Colonic mucosa (tissue), 4 donors: ENCODE results near the gene C10orf105. TPM values are rescaled to one million over a fixed set of nuclear protein-coding genes. Genes with fewer than 3 reads are reported as not detected.

ENCODE experiments used
- DNase-seq: peaks from one replicate; pipeline ENCODE4 v3.0.0-alpha.2; 2020
- H3K27ac ChIP-seq: fragments of 200-600 bp; one replicate; pipeline ENCODE4 v1.8.0; 2021
- H3K27me3 ChIP-seq: fragments of 200-600 bp; one replicate; pipeline ENCODE4 v1.8.0; 2021
- H3K36me3 ChIP-seq: fragments of 200-600 bp; one replicate; pipeline ENCODE4 v1.8.0; 2021
- H3K4me1 ChIP-seq: fragments of 200-600 bp; one replicate; pipeline ENCODE4 v1.8.0; 2021; ENCODE audit warnings: mild to moderate bottlenecking
- H3K4me3 ChIP-seq: fragments of 200-600 bp; one replicate; pipeline ENCODE4 v1.8.0; 2021
- H3K9ac ChIP-seq, 2 donors: one replicate each; pipeline ENCODE4 v1.7.0; 2013; ENCODE audit warnings: control low read depth in 2 of 2, low read depth in 2 of 2, low read length in 2 of 2
- H3K9me3 ChIP-seq: fragments of 200-600 bp; one replicate; pipeline ENCODE4 v1.8.0; 2021
- intact Hi-C: fragments of 100-400 bp; cut with DNase I; formaldehyde crosslinking; loops from one replicate; pipeline ENCODE4 v1.14.1; 2022
- total RNA-seq, 2 donors: library from RNA; stranded (reverse); fragmentation: NEBNext Ultra II Directional in 1 of 2; extraction: Animal tissue kit (Norgen Biotek cat#: 25700) in 1 of 2; gene quantifications; one replicate each; pipeline ENCODE4 v1.2.1, GENCODE V29; 2021
- TF ChIP-seq, protein P1 (sequence below): fragments of 200-600 bp; IDR thresholded peaks from one replicate; pipeline ENCODE4 v1.8.0; 2022; ENCODE audit warnings: antibody characterized with exemption, mild to moderate bottlenecking
- donor health status: healthy.
- donor health status: DM: no; HTN: no; CAD: no.
- donor health status: DM: no; HTN: no; CAD: no.

Gene C10orf105
- total RNA-seq, 2 donors from 2014 or later = 0.07 TPM; not detected in 1

DNA sequence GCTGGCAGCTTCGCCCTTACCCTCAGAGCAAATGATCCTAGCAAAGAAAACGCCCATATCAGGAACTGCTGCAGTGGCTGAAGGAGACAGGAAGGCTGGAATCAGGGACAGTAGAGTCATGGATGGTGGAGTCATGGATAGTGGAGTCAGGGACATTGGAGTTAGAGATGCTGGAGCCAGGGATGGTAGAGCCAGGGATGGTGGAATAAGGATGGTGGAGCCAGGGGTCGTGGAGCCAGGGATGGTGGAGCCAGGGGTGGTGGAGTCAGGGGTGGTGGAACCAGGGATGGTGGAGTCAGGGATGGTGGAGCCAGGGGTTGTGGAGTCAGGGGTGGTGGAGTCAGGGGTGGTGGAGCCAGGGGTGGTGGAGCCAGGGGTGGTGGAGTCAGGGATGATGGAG, 31.3 kb downstream of the C10orf105 start:
- intact Hi-C loops = no loop called here
- no peaks in the 10 kb centered on the region for H3K36me3 ChIP-seq
- H3K9me3 ChIP-seq = no peaks in the 10 kb centered on the region

DNA sequence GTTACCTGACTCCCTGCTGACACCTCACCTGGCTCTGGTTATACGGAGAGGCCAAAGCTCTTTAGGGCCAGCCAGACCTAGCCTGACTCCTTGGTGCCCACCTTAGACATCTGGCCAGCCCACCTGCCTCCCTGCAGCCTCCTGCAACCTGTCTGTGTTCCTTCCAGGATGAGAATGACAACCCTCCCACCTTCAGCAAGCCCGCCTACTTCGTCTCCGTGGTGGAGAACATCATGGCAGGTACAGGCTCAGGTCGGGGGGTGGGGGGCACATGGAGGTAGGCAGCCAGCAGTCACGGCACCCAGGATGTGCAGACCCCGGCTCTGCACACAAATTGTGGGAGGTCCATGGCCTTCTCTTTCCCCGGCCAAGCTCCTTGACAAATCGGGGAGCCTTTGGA, 32.1 kb downstream of the C10orf105 start:
- Histone ChIP-seq H3K36me3 (no peaks in the 10 kb centered on the region), H3K4me3 (no peak overlapping the region), H3K27me3 (no peaks in the 10 kb centered on the region), H3K27ac (no peak overlapping the region), H3K9ac (no peak overlapping the region), H3K9me3 (no peaks in the 10 kb centered on the region), H3K4me1 (no peaks in the 10 kb centered on the region)
- TF ChIP-seq, protein P1, sequence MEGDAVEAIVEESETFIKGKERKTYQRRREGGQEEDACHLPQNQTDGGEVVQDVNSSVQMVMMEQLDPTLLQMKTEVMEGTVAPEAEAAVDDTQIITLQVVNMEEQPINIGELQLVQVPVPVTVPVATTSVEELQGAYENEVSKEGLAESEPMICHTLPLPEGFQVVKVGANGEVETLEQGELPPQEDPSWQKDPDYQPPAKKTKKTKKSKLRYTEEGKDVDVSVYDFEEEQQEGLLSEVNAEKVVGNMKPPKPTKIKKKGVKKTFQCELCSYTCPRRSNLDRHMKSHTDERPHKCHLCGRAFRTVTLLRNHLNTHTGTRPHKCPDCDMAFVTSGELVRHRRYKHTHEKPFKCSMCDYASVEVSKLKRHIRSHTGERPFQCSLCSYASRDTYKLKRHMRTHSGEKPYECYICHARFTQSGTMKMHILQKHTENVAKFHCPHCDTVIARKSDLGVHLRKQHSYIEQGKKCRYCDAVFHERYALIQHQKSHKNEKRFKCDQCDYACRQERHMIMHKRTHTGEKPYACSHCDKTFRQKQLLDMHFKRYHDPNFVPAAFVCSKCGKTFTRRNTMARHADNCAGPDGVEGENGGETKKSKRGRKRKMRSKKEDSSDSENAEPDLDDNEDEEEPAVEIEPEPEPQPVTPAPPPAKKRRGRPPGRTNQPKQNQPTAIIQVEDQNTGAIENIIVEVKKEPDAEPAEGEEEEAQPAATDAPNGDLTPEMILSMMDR = no peak
- intact Hi-C loops = no loop called here
- DNase-seq = no peak

More for the DNA sequence above, 31.3 kb downstream of the C10orf105 start:
- no peak for DNase-seq
- Histone ChIP-seq H3K27me3 (no peaks in the 10 kb centered on the region), H3K27ac (no peak overlapping the region), H3K4me1 (no peaks in the 10 kb centered on the region), H3K4me3 (no peak overlapping the region), H3K9ac (no peak overlapping the region)
- TF ChIP-seq, protein P1 = no peak

DNA sequence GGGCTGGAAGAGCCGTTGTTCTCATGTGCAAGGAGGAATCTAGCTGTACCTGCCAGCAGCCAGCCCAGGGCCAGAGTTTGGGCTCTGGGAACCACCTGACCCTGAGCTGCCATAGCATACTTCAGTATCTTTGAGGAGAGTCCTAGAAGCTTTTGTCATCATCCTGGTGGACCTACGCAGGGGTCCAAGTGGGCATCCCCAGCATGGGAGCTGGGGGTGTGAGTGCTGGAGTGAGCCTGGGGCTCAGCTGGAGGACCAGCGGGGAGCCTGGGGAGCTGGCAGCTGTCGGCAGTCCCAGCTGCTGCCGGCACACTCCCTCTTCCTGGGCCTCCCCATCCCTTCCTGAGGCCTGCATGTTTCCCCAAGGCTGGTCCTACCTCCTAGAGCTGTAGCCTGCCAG, 32.5 kb downstream of the C10orf105 start:
- H3K9ac ChIP-seq = no peak overlapping the region
- H3K27ac ChIP-seq = no peak overlapping the region
- TF ChIP-seq, protein P1 = no peak
- no peak for DNase-seq
- H3K36me3 ChIP-seq = no peaks in the 10 kb centered on the region
- no peaks in the 10 kb centered on the region for H3K9me3 ChIP-seq
- H3K4me3 ChIP-seq = no peak overlapping the region
- intact Hi-C loops = no loop called here
- no peaks in the 10 kb centered on the region for H3K27me3 ChIP-seq
- no peaks in the 10 kb centered on the region for H3K4me1 ChIP-seq

DNA sequence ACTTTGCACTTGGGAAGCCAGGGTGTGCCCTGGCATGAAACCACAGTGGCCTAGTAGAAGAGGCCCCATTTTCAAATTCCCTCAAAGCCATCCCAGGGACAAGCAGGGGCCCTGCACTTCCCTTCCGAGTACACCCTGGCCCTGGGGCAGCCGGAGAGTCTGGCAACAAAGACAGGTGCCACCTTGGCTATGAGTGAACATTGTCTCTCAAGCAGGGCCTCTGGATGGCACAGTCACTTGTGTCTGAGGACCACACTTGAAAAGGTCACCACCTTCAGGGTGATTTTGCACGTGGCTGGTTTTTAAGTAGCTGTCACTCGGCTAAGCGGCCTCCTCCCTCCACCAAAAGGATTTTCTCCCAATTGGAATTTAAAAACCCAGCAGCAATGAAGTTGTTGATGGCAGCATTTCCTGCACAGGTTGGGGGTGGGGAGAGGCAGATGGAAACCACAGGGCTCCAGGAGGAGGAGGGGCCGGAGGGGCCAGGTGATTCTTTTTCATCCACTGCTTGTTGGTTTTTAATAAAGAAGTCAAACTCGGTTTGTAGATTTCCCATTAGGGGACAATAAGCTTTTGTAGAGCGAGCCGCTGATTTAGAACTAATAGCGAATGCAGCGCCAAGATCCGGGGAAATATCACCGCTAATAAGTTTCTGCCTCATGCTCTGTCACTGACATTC, 33.9 kb downstream of the C10orf105 start:
- intact Hi-C loops = no loop called here

DNA sequence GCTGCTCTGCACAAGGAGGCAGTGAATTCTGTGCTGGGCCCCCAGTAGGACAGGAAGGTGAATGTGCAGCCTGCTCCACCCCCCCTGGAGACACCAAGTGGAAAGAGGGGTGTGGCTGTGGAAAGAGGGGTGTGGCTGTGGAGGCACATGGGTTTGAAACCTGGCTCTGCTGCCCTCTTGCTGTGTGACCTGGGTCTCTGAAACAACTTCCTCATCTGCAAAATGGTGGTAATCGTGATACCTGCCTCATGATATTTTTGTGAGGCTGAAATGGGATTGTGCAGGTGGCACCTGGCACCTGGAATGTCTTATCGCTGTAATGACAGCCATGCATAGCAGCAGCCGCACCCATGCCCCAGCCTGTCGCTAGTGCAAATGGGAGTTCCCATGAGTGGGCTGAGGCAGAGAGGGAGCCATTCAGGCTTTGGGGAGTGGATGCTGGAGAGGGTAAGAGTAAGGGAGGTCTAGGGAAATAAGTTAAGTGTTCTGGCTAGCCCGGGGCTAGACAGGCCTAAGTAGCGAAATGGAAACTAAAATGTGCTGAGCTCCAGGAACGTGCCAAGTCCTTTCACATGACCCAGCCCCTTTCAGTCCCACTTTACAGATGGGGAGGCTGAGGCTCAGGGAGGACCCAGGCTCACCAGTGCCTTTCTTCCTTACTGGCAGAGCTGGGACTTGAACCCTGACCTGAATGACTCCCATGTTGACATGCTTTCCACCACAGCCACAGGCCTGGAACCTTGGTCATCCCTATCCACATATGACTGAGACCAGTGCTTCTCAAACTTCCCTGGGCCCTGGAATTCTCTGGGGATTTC, 35.0 kb downstream of the C10orf105 start:
- no peaks in the 10 kb centered on the region for H3K27me3 ChIP-seq
- no peaks in the 10 kb centered on the region for H3K36me3 ChIP-seq
- no peaks in the 10 kb centered on the region for H3K4me1 ChIP-seq
- H3K9me3 ChIP-seq = no peaks in the 10 kb centered on the region
- peak; percentile 48 for DNase-seq
- intact Hi-C loops = no loop called here
- H3K27ac ChIP-seq = no peak overlapping the region
- H3K4me3 ChIP-seq = no peak overlapping the region
- TF ChIP-seq, protein P1 = no peak
- no peak overlapping the region for H3K9ac ChIP-seq

More for the DNA sequence above, 33.9 kb downstream of the C10orf105 start:
- no peak for DNase-seq
- Histone ChIP-seq H3K4me3 (no peak overlapping the region), H3K4me1 (no peaks in the 10 kb centered on the region), H3K9ac (no peak overlapping the region), H3K9me3 (no peaks in the 10 kb centered on the region), H3K27me3 (no peaks in the 10 kb centered on the region), H3K27ac (no peak overlapping the region), H3K36me3 (no peaks in the 10 kb centered on the region)
- TF ChIP-seq, protein P1 = no peak
